ENCODE measurements around the gene COQ7.
A peak's percentile ranks its signal among the peaks of the same experiment; 100 is the strongest.

The COQ7 gene

DNA sequence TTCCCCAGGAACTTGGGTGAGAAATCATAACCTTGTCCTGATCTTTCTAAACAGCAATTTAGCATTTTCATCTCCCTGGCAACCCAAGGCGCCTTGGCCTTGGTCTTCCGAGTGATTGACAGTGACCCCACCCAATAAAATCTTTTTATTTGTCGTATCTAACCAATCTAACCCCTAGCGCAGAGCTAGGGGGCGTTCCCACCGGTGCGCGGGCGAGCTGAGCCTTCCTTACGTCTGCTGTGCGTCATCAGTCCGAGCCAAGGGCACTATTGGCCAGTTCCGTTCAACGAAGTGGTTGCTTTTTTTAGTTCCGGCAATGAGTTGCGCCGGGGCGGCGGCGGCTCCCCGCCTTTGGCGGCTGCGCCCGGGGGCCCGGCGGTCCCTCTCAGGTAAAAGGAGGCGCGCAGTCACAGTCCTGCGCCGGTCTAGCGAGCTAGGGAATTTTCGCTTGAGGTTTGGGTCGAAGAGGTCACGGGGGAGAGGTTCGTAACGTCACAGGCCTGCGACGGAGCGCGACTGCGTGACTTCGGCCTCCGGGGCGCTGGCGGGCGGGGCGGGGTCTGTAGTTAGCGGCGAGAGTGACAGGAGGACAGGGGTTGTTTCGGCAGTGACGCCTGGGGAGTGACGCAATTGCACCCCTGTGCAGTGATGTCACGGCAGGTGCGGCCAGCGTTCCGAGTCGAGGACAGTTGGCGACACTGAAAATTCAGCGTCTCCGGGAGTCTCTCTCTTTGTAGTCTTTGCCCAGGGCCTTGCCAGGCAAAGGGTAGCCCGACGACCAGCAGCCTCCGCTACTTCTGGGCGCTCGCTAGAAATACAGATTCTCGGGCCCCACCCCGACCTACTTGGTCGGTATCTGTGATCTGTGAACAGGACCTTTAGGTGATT, at the start of gene COQ7:
COQ7 (plus strand) TSS at position 266 of the 888 bp plus-strand sequence; CDS start at position 317, 51 bp downstream.
- DNase-seq, result peak; percentile 98

DNA sequence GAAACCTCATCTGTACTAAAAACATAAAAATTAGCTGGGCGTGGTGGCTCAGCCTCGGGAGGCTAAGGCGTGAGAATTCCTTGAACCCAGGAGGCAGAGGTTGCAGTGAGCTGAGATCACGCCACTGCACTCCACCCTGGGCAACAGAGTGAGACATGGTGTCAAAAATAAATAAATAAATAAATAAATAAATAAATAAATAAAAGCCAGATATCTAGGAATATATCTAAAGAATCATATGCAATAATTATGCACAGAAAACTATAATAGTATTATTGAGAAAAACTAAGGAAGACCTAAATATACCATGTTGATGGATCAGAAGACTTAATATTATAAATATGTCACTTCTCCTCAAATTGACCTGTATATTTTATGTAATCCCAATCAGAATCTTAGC, 46.7 kb upstream of the COQ7 start:
- DNase-seq, result no peak

DNA sequence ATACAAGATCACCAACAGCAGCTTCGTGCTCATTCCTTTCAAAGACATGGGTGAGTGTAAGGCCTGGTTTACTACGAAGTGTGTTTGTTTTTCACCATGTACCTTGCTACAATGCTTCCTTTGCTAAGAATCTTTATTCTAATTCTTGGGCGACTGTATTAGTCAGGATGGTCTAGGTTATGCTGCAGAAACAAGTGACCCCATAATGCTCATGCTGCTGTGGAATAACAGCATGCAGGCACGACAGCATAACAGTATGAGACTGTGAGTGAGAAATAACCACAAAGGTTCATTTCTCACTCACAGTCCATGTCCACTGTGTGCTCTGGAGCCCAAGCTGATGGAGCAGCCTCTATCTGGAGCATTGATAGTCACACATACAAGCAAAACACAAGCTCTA, 45.7 kb upstream of the COQ7 start:
- DNase-seq, result no peak

DNA sequence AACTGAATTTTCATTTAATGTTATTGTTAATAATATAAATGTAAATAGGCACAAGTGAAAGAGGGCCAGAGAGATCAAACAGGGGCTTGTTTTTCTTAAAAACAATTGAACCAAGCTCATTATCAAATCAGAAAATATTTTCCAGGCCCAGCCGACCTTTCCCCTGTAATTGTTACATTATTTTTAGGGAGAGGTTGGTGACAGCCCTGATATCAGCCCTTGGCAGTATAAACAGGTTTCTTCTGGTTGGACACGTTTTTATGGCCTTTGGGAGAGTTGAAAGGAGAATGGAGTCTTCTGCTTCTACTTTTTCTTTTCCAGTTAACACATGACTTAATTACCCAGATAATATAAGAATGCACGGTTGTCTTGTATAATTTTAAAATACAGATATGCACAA, 40.0 kb upstream of the COQ7 start:
- no peak for DNase-seq

DNA sequence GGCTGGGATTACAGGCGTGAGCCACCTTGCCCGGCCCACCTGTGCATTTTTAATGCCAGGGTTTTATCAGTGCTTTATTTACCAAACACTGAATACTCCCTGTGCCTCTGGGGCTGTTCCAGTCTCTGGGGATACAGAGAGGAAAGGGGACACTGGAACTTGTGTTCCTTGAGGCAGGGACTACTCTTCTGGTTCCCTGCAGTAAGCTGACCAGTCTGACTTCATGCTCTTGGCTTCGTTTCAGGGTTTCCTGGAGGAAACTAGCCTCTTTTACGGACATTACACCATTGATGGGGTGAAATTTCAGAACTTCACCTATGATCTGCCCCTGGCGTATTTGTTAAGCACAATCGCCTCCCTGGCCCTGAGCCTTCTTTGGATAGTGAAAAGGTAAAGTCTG, 37.4 kb upstream of the COQ7 start:
- no peak for DNase-seq

DNA sequence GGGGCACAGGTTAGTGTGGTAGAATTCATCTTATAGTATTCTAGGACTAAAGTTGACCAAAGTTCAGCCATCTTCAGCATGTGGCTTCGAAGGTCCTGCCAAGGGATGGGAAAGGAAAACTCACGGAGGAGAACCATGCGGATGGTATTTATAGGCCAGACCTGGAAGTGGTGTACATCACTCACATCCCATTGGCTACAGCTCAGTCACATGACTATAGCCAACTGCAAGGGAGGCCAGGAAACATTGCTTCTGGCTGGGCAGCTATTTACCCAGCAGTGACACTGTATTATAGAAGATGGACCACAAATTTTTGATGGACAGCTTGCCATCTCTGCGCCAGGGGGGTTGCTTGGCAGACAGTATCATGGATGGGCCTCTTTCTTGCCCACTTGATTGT, 35.7 kb upstream of the COQ7 start:
- DNase-seq, result no peak

DNA sequence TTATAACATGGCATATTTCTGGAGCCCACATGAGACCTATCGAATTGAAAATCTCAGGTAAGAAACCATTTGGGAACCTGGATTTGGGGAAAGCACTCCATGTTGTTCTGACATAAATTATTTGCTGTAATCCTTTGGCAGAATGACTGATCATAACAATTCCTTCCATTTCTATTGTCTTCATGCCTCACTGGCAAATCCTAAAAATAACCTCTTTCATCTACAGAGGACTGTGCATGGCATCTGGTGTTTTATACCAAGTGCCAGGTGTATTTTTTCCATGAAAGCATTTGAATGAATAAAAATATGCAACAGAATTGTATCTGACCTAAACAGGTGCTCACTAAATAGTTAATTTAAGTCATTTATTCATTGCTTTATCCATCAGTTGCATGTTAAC, 33.7 kb upstream of the COQ7 start:
- DNase-seq, result no peak

DNA sequence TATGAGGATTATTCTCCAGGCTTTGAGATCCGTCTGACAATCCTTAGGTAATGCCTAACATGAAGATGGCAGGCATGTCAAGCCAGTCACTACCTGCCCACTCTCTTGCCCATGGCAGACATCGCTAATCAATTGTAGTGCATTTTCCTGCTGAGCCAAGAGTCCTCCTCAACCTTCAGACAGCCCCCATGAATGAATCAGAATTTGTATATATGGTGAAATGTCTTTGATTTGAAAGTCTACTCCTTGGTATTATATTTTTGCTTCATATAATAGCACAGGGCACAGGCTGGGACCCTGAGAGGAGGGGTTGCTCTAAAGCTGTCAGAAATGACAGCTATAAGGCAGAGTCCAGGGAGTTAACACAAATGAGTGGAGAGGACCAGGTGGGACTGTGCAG, 27.0 kb upstream of the COQ7 start:
- DNase-seq, result no peak

DNA sequence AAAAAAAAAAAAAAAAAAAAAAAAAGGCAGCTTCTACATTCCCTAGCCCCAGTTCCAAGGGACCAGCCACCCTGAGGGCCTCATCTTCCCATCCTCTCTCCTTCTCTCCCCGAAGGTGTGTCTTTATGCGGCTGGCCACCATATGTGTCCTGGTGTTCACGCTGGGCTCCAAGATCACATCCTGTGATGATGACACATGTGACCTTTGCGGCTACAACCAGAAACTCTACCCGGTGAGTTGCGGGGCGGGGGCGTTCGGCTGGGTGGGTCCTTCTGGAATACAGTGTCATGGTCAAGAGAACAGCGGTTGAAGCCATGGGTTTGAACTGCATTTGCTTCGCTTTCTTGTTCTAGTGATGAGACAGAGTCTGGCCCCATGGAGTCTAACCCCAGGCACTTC, 22.6 kb upstream of the COQ7 start:
- no peak for DNase-seq

DNA sequence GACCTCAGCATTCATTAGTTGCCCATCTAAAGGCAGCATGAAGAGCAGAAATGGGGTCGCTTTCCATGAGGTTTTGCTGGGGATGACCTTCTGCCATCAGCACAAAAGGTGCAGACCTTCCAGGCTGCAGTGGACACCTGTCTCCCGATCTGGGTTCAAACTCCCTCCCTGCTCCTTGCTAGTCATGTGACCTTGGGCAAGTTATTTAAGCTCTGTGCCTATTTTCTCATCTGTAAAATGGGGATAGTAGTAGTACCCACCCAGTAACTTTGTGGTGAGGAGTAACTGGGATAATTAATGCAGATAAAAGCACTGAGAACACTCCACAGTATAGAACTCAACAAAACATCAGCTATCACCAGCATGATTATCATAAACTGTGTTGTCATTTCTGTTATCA, 21.4 kb upstream of the COQ7 start:
- no peak for DNase-seq

DNA sequence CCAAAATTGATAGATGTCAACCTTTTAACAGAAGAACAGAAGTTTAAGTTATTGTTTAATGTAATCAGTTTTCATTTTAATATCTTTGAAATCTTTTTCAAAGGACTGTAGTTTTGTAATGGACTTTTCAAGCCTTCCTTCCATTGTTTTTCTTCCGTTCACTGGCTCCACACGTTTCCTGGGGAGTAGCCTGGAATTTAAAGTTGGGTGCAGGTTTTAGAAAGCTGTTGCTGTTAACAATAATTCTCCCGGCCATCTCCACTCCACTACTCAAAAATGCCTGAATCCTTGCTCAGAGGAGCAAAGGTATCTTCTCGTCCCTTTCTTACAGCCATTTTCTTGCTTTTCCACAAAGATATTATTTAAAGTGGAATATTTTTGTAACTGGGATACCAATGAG, 4.7 kb upstream of the COQ7 start:
- DNase-seq, result no peak

DNA sequence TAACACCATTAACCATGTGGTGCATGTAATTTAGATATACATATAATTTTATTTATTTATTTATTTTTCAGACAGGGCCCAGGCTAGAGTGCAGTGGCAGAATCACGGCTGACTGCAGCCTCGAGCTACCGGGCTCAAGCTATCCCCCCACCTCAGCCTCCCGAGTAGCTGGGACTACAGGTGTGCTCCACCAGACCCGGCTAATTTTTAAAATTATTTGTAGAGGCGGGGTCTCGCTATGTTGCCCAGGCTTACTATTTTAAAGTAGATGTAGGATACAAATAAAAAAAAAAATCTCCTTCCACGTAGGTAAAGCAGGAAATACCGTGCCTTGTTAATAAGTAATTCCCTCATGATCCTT, 446 bp upstream of the COQ7 start:
- DNase-seq, result no peak

DNA sequence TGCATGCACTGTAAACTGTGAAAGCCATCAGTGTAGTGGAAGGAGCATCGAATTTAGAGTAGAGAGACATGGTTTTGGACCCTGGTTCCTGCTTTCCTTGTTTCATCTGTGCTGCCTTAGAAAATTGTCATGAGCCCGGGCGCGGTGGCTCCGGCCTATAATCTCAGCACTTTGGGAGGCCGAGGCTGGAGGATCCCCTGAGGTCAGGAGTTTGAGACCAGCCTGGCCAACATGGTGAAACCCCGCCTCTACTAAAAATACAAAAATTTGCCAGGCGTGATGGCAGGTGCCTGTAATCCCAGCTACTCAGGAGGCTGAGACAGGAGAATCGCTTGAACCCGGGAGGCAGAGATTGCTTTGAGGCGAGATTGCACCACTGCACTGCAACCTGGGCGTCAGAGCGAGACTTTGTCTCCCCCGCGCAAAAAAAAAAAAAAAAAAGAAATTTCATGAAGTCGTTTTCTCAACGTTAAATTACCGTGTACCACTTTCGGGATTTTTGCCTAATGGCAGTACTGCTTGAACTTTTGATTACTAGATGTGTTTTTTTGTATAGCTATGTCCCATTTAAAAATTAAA, 912 bp downstream of the COQ7 start:
- no peak for DNase-seq

DNA sequence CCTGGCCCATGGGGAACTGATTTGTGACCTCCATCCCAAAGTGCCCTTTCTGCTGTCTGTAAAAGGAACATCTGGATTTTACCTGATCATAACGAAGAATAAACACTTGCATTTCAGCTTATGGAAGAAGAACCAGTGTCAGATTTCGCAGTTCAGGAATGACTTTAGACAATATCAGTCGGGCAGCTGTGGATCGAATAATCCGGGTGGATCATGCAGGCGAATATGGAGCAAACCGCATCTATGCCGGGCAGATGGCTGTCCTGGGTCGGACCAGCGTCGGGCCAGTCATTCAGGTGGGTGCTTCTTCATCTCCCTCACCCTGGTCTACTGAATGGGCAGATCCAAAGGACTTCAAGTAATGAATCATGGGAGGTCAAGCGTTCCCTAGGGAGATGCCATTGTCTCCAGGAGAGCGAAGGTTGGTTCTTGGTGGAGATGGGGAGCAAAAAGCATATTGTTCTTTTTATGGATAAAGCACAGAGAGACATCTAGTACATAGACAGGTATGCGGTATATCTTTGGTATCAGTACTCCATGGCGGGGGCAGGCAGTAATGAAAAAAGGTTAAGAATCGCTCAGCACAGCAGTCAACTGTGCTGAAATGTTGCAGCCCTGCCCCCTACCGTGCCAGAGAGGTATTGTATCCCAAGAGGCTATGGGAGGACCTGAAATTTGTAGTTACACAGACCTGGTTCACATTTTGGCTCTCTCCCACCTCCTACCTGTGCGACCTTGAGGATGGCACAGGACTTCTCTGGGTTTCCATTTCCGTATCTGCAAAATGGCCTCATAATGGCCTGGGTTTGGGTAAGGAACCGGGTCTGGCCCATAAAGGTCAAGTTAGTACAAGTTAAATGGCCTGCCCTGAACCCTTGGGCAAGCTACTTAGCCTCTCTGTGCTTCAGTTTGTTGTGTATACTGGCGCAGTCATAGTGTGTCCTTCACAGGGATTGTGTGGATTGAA, 4.7 kb downstream of the COQ7 start:
- peak; percentile 64 for DNase-seq

DNA sequence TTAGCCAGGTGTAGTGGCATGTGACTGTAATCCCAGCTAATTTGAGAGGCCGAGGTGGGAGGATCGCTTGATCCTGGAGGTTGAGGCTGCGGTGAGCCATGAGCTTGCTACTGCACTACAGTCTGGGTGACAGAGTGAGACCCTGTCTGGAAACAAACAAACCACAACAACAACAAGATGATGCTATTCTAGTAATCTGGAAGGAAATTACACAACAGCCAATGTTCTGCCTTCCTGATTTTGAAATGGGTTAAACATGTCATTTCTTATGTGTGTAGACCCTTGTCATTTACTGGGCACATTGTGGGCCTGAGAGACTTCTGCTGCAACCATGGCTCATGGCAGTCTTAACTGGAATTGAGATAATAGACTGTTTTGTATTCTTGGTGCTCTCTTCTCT, 5.9 kb downstream of the COQ7 start:
- DNase-seq, result no peak

DNA sequence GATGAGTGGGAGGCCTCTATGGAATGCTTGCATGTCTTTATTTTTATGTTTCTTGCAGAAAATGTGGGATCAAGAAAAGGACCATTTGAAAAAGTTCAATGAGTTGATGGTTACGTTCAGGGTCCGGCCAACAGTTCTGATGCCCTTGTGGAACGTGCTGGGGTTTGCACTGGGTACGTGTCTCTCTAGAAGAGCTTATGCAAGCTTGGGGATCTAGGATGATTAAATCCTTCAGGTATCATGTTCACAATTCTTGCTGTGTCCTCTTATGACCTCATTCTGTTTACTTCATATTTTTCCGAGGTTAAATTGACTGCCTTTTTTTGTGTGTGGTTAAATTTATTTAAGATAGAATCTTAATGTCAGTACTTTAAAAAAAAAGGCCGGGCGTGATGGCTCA, 6.4 kb downstream of the COQ7 start:
- DNase-seq, result no peak

DNA sequence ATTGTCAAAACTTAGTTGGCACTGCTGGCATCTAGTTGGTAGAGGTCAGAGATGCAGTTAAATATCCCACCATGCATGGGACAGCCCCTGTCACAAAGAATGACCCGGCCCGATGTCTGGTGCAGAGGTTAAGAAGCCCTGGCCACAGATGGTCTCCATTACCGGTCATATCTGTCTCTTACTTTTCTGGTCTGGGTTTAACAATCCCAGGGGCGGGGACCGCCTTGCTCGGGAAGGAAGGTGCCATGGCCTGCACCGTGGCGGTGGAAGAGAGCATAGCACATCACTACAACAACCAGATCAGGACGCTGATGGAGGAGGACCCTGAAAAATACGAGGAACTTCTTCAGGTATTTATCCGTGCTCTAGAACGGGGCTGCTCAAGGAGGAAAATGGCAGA, 8.1 kb downstream of the COQ7 start:
- no peak for DNase-seq

DNA sequence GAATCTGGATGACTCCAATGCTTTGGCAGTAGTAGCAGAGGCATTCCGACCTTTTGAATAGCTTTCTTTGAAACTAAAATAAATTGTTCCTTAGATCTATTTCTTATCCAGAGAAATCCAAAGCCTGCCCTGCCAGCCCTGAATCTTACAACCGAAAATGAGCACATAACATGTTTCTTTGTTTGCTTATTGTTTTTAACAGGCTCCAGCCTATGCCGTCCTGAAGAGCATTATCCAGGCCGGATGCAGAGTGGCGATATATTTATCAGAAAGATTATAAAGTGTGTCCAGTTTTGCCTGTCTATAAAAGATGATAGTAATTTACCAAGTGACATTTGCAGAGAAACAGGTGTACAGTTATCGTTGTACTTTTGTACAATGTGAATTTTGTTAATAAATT, 10.5 kb downstream of the COQ7 start:
- DNase-seq, result no peak

DNA sequence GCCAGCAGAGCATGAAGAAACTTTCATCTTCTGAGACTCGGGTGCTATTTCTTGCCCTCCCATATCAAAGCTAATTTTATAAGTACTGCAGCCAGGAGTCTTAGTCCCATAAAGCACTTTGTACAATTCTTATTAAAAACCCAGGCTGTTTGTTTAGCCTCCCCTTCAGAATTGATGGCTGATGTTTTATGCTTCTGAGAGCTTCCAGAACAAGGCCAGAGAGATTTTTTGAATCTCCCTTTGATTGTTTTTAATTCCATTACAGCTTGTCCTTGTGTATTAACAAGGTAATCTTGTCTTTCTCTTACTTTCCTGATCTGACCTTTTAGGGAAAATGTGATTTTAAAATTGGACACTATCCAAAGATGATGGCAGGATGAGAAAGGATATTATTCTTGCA, 16.3 kb downstream of the COQ7 start:
- no peak for DNase-seq

DNA sequence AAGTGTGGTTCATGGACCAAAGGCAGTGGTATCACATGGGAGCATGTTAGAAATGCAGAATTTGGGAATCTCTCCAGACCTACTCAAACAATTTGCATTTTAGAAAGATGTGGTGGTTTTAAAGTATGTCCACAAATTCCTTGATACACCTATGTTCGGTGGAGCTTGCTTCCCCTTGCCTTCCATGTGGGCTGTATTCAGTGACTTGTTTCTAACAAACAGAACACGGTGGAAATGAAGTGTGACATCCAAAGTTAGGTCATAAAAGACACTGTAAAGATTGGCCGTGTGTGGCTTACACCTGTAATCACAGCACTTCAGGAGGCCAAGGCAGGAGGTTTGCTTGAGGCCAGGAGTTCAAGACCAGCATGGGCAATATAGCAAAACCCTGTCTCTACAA, 16.7 kb downstream of the COQ7 start:
- DNase-seq, result no peak

DNA sequence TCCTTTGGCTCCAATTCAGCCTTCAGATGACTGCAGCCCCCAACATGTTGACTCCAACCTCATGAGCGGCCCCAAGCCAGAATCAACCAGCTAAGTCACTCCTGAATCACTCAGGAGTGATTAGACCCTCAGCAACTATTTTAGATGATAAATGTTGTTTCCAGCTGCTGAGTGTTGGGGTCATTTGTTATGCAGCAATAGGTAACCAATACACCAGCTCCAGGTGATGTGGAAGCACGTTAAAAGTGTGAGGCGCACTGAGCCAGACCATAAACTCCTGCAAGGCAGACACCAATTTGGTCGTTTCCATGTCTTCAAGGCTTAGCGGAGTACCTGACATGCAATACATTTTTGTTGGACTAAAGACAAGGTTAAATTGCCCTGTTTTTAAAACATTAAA, 17.5 kb downstream of the COQ7 start:
- DNase-seq, result no peak

DNA sequence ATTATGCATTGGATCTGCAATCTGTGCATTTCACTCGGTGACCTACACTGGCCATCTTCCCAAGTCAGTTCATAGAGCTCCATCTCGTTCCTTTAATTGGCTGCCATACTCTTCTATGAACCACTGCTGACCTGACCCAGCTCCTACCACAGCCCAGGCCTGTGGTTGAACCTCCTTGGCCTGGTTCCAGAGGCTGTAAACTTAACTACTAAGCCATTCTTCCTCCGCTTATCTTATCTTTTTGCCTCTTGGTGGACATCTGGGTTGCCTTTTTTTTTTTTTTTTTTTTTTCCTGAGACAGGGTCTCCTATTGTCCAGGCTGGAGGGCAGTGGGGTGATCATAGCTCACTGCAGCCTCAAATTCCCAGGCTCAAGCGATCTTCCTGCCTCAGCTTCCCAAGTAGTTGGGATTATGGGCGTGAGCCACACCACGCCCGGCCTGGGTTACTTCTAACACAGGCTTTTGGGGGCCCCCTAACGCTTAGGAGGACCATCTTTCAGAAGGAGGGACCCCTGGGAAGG, 18.3 kb downstream of the COQ7 start:
- no peak for DNase-seq

Data from stimulated activated CD4-positive, alpha-beta T cell treated with anti-CD3 and anti-CD28 coated beads, Interleukin-4, amount 100 ng/mL, for 24 hours (primary cell).